Adrenal gland (tissue), 5 donors: ENCODE measurements around the gene SELPLG.

Source experiments
- POLR2A ChIP-seq, 2 donors: fragments of 450-650 bp; IDR thresholded peaks; one replicate each; pipeline ENCODE4 v1.6.1; 2017; ENCODE audit warnings: antibody characterized with exemption in 2 of 2, mild to moderate bottlenecking in 2 of 2, moderate library complexity in 1 of 2
- TF ChIP-seq, protein P1 (sequence below), 6 experiments: fragments of 450-650 bp in 4 of 6; fragments of 200-600 bp in 2 of 6; sonication (generic) in 1 of 6; IDR thresholded peaks; 1 replicate in 5 of 6; 2 replicates in 1 of 6; pipeline versions ENCODE4 v1.5.1 to v1.8.0; 2016 to 2021; ENCODE audit warnings: antibody characterized with exemption in 6 of 6, mild to moderate bottlenecking in 2 of 6, moderate library complexity in 1 of 6
- donor health status: DM: no; HTN: no; CAD: no.

DNA sequence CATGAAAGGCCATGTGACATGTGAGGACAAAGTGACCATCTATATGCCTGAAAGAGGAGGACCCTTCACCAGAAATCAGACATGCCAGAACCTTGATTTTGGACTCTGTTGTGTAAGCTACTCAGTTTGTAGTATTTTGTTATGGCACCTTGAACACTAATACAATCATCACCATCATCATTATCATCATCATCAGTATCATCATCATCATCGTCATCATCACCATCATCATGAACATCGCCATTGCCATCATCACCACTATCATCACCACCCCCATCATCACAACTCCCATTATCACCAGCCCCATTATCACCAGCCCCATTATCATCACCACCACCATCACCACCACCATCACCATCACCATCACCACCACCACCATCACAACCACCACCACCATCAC, 55.4 kb downstream of the SELPLG start:
- TF ChIP-seq, protein P1, sequence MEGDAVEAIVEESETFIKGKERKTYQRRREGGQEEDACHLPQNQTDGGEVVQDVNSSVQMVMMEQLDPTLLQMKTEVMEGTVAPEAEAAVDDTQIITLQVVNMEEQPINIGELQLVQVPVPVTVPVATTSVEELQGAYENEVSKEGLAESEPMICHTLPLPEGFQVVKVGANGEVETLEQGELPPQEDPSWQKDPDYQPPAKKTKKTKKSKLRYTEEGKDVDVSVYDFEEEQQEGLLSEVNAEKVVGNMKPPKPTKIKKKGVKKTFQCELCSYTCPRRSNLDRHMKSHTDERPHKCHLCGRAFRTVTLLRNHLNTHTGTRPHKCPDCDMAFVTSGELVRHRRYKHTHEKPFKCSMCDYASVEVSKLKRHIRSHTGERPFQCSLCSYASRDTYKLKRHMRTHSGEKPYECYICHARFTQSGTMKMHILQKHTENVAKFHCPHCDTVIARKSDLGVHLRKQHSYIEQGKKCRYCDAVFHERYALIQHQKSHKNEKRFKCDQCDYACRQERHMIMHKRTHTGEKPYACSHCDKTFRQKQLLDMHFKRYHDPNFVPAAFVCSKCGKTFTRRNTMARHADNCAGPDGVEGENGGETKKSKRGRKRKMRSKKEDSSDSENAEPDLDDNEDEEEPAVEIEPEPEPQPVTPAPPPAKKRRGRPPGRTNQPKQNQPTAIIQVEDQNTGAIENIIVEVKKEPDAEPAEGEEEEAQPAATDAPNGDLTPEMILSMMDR (IDR thresholded peaks at IDR 0.05): no peak
- no peak for TF ChIP-seq POLR2A (IDR thresholded peaks at IDR 0.05)
